GM20431 (cell line): Measurements from ENCODE around the gene PIGH.

Source experiments
- in situ Hi-C: fragments of 300-500 bp; cut with MseI, MboI; formaldehyde crosslinking; loops from one replicate; pipeline ENCODE4 v1.15.0; 2020; ENCODE audit warnings: low sequenced_read_pairs; ENCODE audit not compliant: unreplicated experiment

The PIGH gene

DNA sequence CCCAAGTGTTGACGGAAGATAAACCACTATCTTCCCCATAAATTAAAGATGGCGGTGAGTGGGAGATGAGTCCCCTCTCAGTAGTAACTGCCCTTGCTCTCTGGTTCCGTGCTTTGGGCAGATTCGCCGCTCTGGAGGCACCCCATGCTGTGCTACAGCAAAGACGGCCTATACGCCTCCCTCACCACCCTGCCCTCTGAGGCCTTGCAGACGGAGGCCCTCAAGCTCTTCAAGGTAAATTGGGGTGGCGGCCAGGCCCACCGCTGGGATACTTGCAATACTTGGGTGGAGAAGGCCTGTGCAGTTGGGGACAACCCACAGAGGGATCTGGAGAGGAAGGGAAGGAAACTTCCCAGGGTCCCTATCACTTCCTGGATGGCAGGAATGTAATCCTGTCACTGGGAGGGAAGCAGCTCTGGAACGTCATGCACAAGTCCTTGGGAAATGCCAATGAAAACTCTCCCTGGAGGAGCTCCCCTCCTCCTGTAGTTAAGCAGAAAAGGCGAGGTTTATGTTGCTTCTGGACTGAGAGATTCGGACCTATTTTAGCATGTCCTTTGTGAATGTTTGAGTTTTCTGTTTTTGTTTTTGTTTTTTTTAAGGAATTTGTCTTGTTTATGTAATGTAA is 22.8 kb downstream of the PIGH start:
- in situ Hi-C loops: loop anchor here (10.0 kb wide), 1 partner anchor 152 kb away; no protein-coding TSS in a partner anchor

- in situ Hi-C loops: loop anchor here (10.0 kb wide), 1 partner anchor 152 kb away; no protein-coding TSS in a partner anchor
Observed at GRCh38 chr14:67576216-67576955, 23.7 kb downstream of the PIGH start.

DNA sequence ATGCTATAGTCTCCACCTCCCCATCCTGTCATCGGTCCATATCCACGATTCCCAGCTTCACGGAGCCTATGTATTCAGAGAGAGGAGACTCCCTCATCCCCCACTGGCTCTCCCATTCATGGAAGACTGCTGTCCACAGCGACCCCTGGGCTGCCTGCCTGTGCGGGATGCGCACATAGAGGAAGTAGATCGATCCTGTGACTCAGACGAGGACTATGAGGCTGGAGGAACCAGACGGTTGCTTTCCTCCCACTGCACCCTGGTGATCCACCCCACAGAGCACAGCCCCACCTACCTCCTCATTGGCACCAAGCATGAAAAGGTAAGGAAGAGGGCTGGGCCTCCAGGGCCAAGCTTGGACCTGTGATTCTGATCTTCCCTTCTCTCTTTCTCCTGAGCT is 24.4 kb downstream of the PIGH start:
- in situ Hi-C loops: loop anchor here (10.0 kb wide), 1 partner anchor 151 kb away; no protein-coding TSS in a partner anchor

DNA sequence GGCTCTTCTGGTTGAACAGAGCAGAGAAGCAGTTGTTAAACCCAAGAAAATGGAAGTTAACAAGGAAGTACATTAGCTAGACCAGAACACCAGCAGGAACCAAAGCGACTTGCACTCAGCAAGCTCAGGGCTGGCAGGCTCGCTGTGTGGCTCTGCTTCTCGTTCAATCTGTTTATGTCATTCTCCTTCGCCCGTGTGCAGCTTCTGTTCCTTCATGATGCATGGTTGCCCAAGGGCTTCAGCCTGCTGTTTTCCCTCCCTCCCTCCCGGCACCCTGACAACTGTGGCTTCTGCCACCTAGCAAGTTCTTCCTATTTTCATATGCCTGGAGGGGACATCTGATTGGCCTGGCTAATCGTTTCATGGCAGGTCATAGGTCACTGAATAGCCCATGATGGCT is 25.3 kb downstream of the PIGH start:
- in situ Hi-C loops: loop anchor here (10.0 kb wide), 1 partner anchor 150 kb away; no protein-coding TSS in a partner anchor

DNA sequence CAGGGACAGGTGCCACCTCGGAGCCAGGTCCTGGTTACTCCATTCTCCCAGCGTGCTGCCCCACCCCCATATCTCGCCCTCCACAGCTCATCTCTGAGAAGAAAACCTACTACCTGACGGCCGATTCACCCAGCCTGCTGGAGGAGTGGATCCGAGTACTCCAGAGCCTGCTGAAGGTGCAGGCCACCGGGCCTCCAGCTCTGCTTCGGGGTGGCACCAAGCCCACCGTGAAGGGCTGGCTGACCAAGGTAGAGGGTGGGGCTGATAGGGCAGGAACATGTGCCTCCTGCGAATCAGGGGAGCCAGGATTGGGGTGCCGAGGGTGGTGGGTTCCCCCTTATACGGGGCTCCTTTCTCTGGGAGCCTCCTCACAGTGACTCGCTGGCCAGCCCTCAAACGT is 25.9 kb downstream of the PIGH start:
- in situ Hi-C loops: loop anchor here (10.0 kb wide), 1 partner anchor 149 kb away; no protein-coding TSS in a partner anchor

DNA sequence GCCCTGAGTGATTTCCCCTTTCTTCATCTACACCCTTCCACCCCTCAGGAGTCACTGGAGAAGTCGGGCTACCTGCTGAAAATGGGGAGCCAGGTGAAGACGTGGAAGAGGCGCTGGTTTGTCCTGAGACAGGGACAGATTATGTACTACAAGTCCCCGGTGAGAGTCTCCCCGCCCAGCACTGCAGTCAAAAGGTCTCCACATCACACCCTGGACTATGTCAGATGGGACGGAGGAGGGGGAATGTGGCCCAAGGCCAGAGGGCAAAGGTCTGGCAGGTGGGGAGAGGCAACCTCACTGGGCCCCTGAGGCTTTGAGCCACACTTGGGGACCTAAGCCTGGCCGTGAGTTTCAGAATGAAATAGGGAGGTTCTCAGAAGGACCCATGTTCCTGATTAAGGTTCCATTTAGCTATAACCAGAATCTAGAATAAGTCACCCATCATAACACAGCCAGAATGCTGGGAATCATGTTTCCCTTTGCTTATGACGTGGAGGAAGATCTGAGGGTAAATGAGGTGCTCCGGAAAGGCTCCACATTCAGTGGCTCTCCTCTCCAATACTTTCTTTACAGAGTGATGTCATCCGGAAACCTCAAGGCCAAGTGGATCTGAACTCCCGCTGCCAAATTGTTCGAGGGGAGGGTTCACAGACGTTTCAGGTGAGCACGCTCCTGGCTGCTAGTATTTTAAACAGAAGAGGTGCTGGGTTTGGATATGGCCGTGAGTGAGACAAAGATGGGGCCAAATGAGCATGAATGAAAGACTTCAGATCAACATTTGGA is 26.6 kb downstream of the PIGH start:
- in situ Hi-C loops: loop anchor here (10.0 kb wide), 1 partner anchor 149 kb away; no protein-coding TSS in a partner anchor

DNA sequence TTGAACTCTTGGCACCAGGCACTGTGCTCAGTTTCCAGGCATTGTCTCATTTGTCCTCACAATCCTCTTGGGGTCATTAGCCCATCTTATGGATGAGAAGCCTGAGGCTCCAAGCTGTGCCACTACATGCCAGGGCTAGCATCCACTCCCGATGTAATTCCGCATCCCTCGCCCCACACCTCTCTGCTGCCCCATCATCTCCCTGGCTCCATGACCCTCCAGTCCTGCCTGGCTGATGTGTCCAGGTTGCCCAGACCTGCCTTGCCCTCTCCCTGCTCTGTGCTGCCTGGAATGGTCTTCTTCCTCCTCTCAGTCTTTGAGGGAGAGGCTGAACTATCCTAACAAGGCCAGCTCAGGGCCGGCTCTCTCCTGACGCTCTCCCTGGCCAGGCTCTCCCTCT is 27.5 kb downstream of the PIGH start:
- in situ Hi-C loops: loop anchor here (10.0 kb wide), 1 partner anchor 148 kb away; no protein-coding TSS in a partner anchor

DNA sequence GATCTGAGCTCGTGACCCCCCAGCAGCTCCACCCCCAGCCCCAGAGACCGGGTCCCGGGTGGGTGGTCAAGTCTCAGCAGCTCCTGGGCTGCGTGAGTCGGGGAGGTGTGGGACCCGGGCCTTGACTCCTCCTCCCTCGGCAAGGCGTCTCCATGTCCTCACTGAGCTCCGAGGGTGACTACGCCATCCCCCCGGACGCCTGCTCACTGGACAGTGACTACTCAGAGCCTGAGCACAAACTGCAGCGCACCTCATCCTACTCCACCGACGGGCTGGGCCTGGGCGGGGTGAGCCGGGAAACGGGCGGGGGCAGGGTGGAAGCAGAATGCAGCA is 28.1 kb downstream of the PIGH start:
- in situ Hi-C loops: loop anchor here (10.0 kb wide), 1 partner anchor 147 kb away; no protein-coding TSS in a partner anchor

- in situ Hi-C loops: loop anchor here (10.0 kb wide), 1 partner anchor 147 kb away; no protein-coding TSS in a partner anchor
Observed at GRCh38 chr14:67571275-67571990, 28.6 kb downstream of the PIGH start.

DNA sequence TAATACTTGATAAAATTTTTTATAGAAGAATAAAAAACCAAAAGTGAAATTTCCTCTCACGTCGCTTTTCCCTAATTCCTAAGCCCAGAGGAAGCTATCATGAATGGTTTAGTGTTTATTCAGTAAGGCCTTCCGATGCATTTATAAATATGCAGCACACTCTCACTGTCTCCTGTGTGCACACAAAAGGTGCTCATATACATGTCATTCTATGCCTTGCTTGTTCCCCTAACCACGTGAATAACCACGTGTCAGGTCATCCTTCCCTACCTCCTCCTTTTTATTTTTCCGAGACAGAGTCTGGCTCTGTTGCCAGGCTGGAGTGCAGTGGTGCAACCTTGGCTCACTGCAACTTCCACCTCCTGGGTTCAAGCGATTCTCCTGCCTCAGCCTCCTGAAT is 29.6 kb downstream of the PIGH start:
- in situ Hi-C loops: loop anchor here (10.0 kb wide), 1 partner anchor 146 kb away; no protein-coding TSS in a partner anchor

- in situ Hi-C loops: loop anchor here (10.0 kb wide), 1 partner anchor 145 kb away; no protein-coding TSS in a partner anchor
Observed at GRCh38 chr14:67569651-67570290, 30.3 kb downstream of the PIGH start.

GRCh38 chr14:67569011-67569650 is 30.9 kb downstream of the PIGH start:
- in situ Hi-C loops: no loop called here

GRCh38 chr14:67567654-67568053 is 32.4 kb downstream of the PIGH start:
- in situ Hi-C loops: no loop called here

DNA sequence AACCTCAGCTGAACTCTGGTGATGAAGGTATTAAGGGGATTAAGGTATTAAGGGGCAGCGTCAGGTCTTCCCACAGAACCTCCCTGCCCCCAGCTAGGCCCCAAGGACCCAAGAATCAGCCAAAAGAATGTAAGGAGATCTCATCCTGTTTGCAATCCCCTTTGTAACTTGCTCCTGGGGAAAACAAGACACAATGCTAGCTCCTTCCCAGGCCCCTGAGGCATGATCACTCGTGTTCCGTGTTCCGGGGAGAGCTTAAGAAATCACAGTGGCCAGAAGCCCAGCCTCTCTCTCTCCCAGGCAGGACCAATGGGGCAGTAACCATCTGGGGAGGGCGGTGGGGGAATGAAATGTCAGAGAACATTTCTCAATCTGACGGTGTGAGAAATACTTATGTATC is 33.2 kb downstream of the PIGH start:
- in situ Hi-C loops: no loop called here

DNA sequence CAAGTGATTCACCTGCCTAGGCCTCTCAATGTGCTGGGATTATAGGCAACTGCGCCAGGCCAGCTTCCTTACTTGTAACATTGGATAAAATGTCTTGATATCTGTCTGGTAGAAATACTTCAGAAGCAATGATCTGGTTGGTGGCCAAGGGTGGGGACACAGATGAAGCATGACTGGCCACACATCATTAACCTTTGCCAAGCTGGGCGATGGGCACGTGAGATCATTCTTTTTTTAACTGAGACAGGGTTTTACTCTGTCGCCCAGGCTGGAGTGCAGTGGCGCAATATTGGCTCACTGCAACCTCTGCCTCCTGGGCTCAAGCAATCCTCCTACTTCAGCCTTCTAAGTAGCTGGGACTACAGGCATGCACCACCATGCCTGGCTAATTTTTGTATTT is 35.8 kb downstream of the PIGH start:
- in situ Hi-C loops: no loop called here

DNA sequence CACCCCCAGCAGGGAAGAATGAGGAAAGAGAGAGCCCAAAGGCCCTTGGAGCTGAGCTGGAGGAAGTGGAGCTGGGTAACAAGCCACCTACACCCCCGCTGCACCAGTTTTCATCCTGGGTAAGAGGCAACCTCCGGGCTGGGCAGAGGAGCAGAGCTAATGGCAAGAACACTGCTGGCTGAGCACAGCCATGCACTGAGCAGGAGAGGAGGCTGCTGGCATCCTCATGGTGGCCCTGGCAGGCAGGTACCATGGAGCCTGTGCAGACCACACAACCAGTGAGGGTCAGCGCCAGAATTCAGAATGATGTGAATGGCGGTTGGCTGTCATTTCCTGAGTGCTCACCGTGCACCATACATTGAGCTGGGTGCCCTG is 37.3 kb downstream of the PIGH start:
- in situ Hi-C loops: no loop called here

- in situ Hi-C loops: no loop called here
Observed at GRCh38 chr14:67562025-67562775, 37.9 kb downstream of the PIGH start.

DNA sequence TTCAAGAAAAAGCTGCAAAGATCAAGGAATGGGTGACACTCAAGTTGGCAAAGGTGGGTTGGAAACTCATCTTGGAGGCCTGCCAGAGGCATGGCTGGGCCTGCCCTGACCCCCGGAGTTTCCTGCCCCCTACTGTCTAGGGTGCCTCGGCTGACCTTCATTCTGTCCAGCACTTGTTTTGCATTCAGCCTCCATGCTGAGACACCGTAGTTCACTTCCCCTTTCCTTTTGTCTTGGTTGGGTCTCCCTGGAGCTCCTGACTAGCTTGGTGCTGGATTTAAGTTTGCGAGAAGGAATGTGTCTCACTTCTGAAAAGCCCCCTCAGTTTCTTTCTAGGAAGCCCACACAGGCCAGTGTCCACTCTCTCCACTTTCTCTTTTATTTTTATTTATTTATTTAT is 40.4 kb downstream of the PIGH start:
- in situ Hi-C loops: no loop called here
